Measurements from ENCODE around the gene GPANK1. TPM values are rescaled to one million over a fixed set of nuclear protein-coding genes. Genes with fewer than 3 reads are reported as not detected.

Gene GPANK1
- total RNA-seq, 1 experiment from 2014 or later = 26.8 TPM

DNA sequence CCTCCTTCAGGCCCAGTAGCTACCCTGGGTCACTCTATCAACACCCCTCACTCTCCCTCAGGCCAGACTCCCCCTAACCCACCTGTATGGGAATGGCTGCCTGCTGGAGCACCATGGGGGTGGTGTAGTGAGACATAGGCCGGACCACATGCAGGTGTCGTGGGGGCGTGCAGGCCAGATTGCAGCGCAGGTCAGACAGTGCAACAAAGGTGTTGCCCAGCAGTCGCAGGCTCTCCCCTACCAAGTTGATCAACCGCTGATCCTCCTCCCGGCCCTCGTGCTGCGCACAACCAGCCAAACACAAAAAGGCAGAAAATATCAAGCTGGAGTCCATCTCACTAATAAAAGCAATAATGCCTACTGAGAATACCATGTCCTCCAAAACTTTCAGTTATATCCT lies 19.5 kb downstream of the GPANK1 start:
- Histone ChIP-seq H3K56ac (ENCODE audit: insufficient read length, low read depth, low read length) (no peak overlapping the region), H3K4me1 (ENCODE audit: insufficient read depth, low read length) (no peaks in the 10 kb centered on the region), H3K27me3 (ENCODE audit: insufficient read depth, low read length) (no peaks in the 10 kb centered on the region), H3T11ph (ENCODE audit: low read length) (no peak overlapping the region), H3K9ac (ENCODE audit: extremely low read depth, insufficient read length, low read length) (no peak overlapping the region), H2AK5ac (ENCODE audit: insufficient read length, low read length) (no peak overlapping the region), H4K5ac (ENCODE audit: insufficient read length, low read depth, low read length) (no peak overlapping the region), H3K23ac (ENCODE audit: insufficient read length, low read depth, low read length) (no peak overlapping the region), H3K27ac (ENCODE audit: insufficient read length, low read depth, low read length) (no peak overlapping the region), H2BK15ac (ENCODE audit: low read depth, low read length) (no peak overlapping the region), H2BK20ac (ENCODE audit: low read depth, low read length, poor library complexity, severe bottlenecking) (no peak overlapping the region), H3K18ac (ENCODE audit: insufficient read length, low read depth, low read length) (no peak overlapping the region), H3K4me2 (ENCODE audit: insufficient read depth, insufficient read length, low read length) (no peak overlapping the region), H2AFZ (ENCODE audit: low read length) (no peak overlapping the region), H3K14ac (ENCODE audit: insufficient read depth, low read length) (no peak overlapping the region), H4K91ac (ENCODE audit: insufficient read length, low read depth, low read length) (no peak overlapping the region), H3K23me2 (ENCODE audit: insufficient read length, low read depth, low read length, poor library complexity, severe bottlenecking) (no peaks in the 10 kb centered on the region), H2BK12ac (ENCODE audit: insufficient read length, low read depth, low read length) (no peak overlapping the region), H2BK120ac (ENCODE audit: low read depth, low read length, poor library complexity, severe bottlenecking) (no peak overlapping the region), H3K79me2 (ENCODE audit: insufficient read depth, low read length) (peaks cover 3% of the 10 kb centered on the region; the same call in 1 of the 2 replicates), H3K79me1 (ENCODE audit: insufficient read depth, low read depth, low read length, poor library complexity, severe bottlenecking) (no peaks in the 10 kb centered on the region), H3K9me3 (ENCODE audit: control insufficient read depth, low read depth, low read length) (no peaks in the 10 kb centered on the region), H2BK5ac (ENCODE audit: insufficient read length, low read length) (no peak overlapping the region), H4K20me1 (ENCODE audit: control insufficient read depth, insufficient read depth, insufficient read length) (no peaks in the 10 kb centered on the region), H3K4ac (ENCODE audit: low read depth, low read length) (no peak overlapping the region), H4K8ac (replicated peaks; ENCODE audit: insufficient read length, low read depth, low read length) (no peak overlapping the region)
- Mint-ChIP-seq H3K4me1 (peaks cover 2 to 3% of the 10 kb centered on the region in 2 experiments; a peak in 1 of 4 replicates), H3K36me3 (ENCODE audit: insufficient read depth in 1 of 3, low read depth in 3 of 3) (peaks cover 64 to 92% (median 89%) of the 10 kb centered on the region in 3 experiments), H3K9me3 (no peaks in the 10 kb centered on the region), H3K27me3 (ENCODE audit: low read depth) (no peaks in the 10 kb centered on the region), H3K27ac (peak overlapping the region in 1 of 3 experiments; percentile 85; a peak in 3 of 7 replicates), H3K4me3 (no peak overlapping the region)
- no peak for DNase-seq
- TF ChIP-seq, protein P1, sequence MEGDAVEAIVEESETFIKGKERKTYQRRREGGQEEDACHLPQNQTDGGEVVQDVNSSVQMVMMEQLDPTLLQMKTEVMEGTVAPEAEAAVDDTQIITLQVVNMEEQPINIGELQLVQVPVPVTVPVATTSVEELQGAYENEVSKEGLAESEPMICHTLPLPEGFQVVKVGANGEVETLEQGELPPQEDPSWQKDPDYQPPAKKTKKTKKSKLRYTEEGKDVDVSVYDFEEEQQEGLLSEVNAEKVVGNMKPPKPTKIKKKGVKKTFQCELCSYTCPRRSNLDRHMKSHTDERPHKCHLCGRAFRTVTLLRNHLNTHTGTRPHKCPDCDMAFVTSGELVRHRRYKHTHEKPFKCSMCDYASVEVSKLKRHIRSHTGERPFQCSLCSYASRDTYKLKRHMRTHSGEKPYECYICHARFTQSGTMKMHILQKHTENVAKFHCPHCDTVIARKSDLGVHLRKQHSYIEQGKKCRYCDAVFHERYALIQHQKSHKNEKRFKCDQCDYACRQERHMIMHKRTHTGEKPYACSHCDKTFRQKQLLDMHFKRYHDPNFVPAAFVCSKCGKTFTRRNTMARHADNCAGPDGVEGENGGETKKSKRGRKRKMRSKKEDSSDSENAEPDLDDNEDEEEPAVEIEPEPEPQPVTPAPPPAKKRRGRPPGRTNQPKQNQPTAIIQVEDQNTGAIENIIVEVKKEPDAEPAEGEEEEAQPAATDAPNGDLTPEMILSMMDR (conservative IDR thresholded peaks at IDR 0.05) = no peak
- WGBS (ENCODE audit: extremely low coverage, insufficient read length, low lambda C conversion rate) = no CpG with 5 or more reads among the region's 9 CpGs
